GM18951 (cell line): ENCODE data around the gene DTX3L.

Experiments
- POLR2A ChIP-seq: IDR thresholded peaks from 4 replicates; pipeline ENCODE4 v1.6.1; 2011; ENCODE audit warnings: mild to moderate bottlenecking; ENCODE audit not compliant: insufficient read length, insufficient read depth; ENCODE audit errors: extremely low read depth
- in situ Hi-C: fragments of 300-500 bp; cut with MboI; formaldehyde crosslinking; loops from one replicate; pipeline ENCODE4 v1.12.0; 2022; ENCODE audit warnings: low sequenced_read_pairs, mixed read lengths, inconsistent platforms; ENCODE audit not compliant: unreplicated experiment

DTX3L gene

GRCh38 chr3:122572940-122573412 lies 8.8 kb downstream of the DTX3L start:
- in situ Hi-C loops: no loop called here
- no peak for TF ChIP-seq POLR2A

DNA sequence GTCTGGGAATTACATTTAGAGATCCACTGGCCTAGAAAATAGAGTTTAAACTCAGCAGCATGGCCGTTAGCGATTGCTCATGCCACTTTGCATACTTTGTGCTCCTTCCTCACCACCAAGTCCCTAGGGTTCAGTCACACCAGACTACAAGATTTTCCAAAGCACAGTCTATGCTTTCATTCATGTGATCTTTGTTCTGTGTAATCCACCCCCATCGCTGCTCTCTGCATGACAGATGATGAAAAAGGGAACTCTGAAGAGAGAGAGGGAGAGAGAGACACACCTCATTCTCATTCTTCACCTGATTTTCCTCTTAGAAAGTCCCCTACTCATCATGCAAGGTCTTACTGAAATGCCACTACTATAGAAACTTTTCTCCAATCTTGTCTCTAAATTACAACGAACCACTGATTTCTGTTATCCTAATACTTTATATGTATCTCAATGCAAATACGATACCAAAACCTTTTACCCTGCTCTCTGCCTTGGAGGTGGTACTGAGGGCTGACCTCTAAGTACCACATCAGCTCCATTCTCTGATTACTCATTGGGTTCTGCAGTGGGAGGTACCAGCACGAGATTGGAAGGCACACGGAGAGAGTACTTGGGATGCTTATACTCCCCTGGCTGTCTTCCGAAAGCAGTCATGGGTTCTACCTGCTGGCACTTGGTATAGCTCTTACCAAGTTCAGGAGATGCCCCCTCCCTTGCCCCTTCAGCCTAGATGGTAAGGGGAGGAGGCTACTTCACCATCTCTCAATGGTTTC lies 12.2 kb downstream of the DTX3L start:
- in situ Hi-C loops: no loop called here
- TF ChIP-seq POLR2A: peak; percentile 48

DNA sequence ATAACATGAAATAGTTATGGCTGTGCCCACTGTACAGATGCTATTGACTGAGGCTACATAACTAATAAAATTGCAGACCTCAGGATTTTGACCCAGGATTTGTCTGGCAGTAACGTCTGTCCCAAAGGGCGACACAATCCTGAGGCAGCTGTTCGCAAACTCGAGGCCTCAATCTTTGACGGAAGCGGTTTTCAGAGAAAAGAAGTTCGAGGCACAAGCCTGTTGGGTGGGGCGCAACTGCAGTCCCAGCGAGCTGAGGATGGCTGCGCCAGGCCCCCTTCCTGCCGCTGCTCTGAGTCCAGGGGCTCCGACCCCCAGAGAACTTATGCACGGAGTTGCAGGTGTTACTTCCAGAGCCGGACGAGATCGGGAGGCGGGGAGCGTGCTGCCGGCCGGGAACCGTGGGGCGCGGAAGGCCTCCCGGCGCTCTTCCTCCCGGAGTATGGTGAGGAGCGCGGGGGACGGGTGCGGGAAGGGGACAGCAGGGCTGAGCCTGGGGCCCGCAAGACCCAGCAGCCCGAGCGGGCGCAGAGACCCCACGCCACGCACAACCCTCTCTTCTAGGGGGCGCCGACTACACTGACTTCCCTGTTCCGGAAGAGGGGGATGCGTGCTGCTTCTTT lies 13.4 kb downstream of the DTX3L start, which contains the start of gene PARP15:
TSS of gene PARP15 (plus strand) at position 242 of the 623 bp plus-strand sequence. CDS start at position 260, 18 bp downstream.
- TF ChIP-seq POLR2A: peak; percentile 69
- in situ Hi-C loops: no loop called here

DNA sequence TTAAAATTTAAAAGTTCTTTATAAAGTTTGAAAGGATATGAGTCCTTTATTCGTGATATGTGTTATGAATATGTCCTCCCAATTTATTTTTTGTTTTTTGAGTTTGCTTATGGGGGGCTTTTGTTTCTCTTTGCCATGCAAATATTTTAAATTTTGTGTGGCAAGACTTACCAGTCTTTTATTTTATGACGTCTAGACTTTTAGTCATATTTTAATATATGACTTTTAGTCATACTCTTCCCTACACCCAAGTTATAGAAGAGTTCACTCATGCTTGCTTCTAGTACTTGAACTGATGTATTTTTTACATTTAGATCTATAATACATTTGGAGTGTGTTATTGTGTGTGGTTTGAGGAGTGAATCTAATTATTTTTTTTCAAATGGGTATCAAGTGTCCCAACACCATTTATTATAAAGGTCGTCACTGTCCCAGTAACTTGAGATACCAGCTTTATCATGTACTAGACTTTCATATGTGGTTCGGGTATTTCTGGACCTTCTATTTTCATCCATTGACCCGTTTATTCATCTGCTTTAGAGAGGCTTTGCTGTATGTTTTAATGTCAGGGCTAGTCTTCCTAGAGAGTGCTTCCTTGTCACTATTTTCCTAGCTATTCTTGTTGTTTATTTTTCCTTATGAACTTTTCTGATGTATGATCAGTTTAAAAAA lies 14.1 kb downstream of the DTX3L start:
- in situ Hi-C loops: no loop called here

DNA sequence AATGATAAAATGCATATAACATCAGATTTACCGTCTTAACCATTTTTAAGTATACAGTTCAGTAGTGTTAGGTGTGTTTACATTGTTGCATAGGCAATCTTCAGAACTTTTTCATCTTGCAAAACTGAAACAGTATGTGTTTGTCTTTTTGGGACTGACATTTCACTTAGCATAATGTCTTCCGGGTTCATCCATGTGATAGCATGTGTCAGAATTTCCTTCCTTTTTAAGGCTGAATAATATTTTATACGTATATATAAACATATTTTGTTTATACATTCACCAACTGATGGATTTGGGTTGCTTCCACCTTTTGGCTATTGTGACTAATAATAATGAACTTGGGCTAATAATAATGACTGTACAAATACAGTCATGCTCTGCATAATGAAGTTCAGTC lies 16.3 kb downstream of the DTX3L start:
- TF ChIP-seq POLR2A: no peak
- in situ Hi-C loops: no loop called here

More for the DNA sequence above, 14.1 kb downstream of the DTX3L start:
- no peak for TF ChIP-seq POLR2A

DNA sequence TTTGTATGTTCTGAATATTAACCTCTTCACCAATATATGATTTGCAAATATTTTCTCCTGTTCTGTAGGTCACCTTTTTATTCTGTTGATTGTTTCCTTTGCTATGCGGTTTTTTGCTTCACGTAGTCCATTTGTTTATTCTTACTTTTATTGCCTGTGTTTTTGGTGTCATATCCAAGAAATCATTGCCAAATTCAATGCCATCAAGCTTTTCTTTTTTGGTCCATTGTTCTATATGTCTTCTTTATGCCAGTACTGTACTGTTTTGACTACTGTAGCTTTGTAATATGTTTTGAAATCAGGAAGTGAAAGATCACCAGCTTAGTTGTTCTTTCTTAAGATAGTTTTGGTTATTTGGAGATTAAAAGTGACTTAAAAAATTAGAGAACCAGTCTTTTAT lies 17.5 kb downstream of the DTX3L start:
- in situ Hi-C loops: no loop called here
- no peak for TF ChIP-seq POLR2A

DNA sequence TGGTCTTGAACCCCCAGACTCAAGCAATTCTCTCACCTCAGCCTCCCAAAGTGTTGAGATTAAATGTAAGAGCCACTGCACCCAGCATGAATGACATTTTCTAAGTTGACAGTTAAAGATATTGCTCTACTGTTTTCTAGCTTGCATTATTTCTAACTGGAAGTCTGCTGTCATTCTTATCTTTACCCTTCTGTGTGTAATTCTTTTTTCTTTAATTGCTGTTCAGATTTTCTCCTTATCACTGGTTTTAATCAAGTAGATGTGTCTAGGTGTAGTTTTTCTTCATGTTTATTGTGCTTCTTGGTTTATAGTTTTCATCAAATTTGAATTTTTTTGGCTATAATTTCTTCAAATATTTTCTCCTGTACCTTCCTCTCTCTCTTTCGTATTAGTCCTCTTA lies 18.3 kb downstream of the DTX3L start:
- in situ Hi-C loops: no loop called here
- no peak for TF ChIP-seq POLR2A

DNA sequence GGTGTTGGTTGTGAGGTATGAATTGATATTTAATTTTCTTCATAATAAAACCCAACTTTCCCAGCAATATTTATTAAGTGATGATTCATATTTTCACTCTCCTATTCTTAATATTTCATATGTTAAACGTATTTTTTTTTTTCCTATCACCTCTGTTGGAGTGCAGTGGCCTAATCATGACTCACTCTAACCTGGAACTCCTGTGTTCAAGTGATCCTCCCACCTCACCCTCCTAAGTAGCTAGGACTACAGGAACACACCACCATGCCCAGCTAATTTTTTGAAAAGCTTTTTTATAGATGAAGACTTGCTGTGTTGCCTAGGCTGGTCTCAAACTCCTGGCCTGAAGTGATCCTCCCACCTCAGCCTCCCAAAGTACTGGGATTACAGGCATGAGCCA lies 22.0 kb downstream of the DTX3L start:
- no peak for TF ChIP-seq POLR2A
- in situ Hi-C loops: no loop called here

DNA sequence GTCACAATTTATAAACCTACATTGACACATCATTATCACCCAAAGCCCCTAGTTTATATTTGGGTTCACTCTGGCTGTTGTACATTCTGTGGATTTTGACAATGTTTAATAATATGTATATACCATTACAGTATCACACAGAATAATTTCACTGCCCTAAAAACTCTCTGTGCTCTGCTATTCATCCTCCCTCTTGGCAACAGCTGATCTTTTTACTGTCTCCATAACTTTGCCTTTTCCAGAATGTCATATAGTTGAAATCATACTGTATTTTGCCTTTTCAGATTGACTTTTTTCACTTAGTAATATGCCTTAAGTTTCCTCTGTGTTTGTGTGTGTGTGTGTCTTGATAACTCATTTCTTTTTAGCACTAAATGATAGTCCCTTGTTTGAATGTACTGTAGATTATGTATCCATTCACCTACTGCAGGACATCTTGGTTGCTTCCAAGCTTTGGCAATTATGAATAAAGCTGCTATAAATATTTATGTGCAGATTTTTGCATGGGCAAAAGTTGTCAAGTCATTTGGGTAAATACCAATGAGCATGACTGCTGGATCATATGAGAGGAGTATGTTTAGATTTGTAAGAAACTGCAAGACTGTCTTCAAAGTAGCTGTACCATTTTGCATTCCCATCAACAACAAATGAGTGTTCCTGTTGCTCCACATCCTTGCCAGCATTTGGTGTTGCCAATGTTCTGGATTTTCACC lies 22.8 kb downstream of the DTX3L start:
- no peak for TF ChIP-seq POLR2A
- in situ Hi-C loops: no loop called here

- in situ Hi-C loops: no loop called here
- no peak for TF ChIP-seq POLR2A
Observed at GRCh38 chr3:122587572-122587971, 23.4 kb downstream of the DTX3L start.

DNA sequence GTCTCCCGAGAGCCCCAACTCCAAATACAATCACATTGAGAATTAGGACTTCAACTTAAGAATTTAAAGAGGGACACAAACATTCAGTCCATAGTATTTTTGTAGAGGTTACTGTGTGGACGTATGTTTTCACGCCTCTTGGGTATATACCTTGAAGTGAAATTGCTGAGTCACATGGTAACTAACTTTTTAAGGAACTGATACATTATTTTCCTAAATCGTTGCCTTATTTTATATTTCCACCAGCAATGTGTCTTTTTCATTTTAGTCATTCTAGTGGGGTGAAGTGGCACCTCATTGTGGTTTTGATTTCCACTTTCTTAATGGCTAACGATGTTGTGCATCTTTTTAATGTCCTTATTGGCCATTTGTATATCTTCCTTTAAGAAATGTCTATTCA lies 25.2 kb downstream of the DTX3L start:
- in situ Hi-C loops: no loop called here
- TF ChIP-seq POLR2A: no peak

- in situ Hi-C loops: no loop called here
- TF ChIP-seq POLR2A: no peak
Observed at GRCh38 chr3:122590610-122591009, 26.5 kb downstream of the DTX3L start.

GRCh38 chr3:122594025-122594424 lies 29.9 kb downstream of the DTX3L start:
- in situ Hi-C loops: no loop called here
- TF ChIP-seq POLR2A: no peak
